HG02943 (cell line): ENCODE data around the gene G3BP2.
"Not testable (repeated sequence)": the region's sequence is repeated elsewhere in the genome, so short reads cannot be mapped to it uniquely, and the experiment has no call there.

Experiments
- ATAC-seq: cut with Tn5 transposase; IDR thresholded peaks from one replicate; pipeline ENCODE4 v1.9.1; 2021; ENCODE audit warnings: mild to moderate bottlenecking, low read depth, moderate library complexity; ENCODE audit not compliant: unreplicated experiment

The G3BP2 gene

GRCh38 chr4:75673027-75673958, at the start of gene G3BP2:
TSS of gene G3BP2 (minus strand) at chr4:75673411. CDS start at chr4:75662025, 11,386 bp downstream.
- ATAC-seq: peak; percentile 89

DNA sequence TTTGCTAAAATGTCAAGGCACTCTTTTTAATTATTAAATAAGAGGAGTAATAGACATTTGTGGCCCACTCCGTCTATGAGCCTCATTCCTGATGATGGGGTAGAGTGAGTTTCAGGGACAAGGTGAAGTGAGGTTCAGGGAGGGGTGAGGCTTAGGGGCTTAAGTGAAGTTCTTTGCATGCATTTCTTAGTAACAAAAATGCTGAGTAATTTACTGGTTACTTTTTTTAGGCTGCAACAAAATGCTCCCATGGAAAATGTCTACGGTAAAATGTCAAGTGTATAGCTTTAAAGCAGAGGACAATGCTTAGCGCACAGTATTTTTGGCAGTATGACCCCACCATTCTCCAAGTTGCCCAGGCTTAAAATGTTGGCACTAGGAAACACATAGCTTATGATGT, 49.2 kb upstream of the G3BP2 start:
- no peak for ATAC-seq

DNA sequence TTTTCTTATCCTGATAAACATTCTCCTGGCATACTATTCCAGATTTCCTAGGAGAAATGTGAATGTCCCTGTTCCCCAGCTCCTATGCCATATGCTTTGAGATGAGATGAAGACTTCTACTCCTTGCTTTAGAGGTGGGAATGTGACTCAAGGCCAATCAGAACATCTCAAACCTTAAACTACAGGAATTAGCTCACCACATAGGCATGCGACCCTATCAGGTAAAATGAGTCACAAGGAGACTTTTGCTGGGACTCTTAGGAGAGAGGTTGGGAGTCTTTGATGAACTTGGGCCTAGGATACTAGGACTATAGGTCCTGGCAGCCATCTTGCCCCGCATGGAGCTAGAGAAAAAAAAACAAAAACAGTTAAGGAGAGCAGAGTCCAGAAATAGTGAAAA, 45.3 kb upstream of the G3BP2 start:
- no peak for ATAC-seq

DNA sequence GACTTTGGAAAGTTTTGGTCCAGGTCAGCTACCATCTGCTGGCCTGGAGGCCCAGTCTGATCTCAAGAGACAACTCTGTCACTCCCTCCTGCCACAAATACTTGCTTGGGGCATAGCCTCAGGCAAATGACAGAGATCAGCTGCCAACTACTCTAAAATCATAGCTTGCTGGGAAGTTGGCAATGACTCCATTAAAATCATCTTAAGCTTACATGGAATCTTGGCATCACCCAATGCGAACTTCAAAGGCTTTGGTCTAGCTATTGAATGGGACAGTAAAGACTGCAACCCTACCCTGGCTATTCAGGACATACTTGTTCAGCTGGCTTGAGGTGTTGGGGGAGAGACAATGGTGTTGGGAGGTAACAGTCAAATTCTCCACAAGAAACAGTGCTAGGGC, 44.2 kb upstream of the G3BP2 start:
- ATAC-seq: no peak

DNA sequence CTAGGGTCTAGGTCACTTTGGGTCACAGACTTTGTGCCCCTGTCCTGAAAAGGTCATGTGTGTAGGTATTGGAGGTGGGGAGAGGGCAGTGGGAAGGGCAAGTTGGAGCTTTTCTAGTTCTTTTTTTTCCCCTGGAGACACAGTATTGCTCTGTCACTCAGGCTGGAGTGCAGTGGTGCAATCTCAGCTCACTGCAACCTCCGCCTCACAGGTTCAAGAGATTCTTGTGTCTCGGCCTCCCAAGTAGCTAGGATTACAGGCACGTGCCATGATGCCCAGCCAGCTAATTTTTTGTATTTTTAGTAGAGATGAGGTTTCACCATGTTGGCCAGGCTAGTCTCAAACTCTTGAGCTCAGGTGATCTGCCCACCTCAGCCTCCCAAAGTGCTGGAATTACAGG, 42.8 kb upstream of the G3BP2 start:
- ATAC-seq: not testable (repeated sequence)

GRCh38 chr4:75715105-75715799, 42.0 kb upstream of the G3BP2 start:
- no peak for ATAC-seq

GRCh38 chr4:75714704-75715103, 41.5 kb upstream of the G3BP2 start:
- ATAC-seq: no peak

- no peak for ATAC-seq
These were observed 40.8 kb upstream of the G3BP2 start for GRCh38 chr4:75714011-75714410.

DNA sequence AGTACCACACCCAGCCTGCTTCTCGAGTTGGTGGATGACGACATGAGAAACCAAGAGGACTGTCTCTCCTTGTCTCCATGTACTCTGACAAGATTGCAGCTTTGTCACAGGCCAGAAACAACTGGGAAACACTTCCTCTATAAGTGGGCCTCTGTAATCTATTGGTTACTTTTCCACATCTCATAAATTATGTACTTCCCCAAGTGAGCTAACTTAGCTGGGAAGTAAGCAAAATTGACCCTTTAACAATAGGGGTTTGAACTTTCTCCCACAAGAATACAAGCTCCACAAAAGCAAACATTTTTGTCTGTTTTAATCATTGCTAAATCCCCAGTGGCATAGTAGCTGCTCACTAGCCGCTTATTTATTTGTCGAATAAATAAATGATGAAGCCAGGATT, 37.0 kb upstream of the G3BP2 start:
- ATAC-seq: no peak

GRCh38 chr4:75708218-75708691, 35.0 kb upstream of the G3BP2 start:
- ATAC-seq: no peak

DNA sequence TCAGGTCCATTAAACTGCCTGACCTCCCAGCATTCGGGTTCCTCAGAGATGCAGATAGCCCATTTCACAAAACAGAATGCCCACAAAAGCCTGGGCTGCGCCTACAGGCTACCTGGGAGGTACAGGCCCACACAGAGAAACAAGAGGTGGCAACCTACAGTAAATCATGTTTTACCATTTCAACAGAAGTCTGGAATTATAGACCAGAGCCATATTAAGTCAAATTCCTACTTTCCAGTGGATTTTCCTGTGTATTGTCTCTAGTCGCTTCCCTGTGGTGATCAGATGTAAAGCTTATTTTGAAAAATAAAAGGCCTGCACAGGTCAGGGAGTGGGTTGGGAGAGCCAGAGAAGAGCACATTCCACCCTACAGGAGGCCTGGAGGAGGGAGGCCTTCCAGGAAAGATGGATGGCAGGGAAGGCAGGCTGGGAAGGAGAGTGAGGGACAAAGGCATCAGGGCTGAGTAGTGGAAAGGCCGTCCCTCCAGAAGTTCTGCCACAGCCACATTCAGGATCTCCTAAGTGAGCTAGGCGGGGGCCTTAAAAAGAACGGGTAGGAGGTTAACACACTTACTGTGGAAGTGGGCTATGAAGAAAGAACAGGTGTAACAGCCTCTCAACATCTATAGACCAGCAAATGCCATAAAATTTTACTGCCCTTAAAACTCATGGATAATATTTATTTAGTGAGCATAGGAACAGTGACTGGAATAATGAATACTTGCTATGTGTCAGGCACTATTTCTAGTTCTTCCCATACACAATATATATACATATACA, 32.2 kb upstream of the G3BP2 start:
- no peak for ATAC-seq

GRCh38 chr4:75702919-75703411, 29.8 kb upstream of the G3BP2 start:
- ATAC-seq: no peak

GRCh38 chr4:75699299-75699698, 26.1 kb upstream of the G3BP2 start:
- ATAC-seq: no peak

- ATAC-seq: peak; percentile 31
These were observed 25.7 kb upstream of the G3BP2 start for GRCh38 chr4:75698963-75699228.

GRCh38 chr4:75698162-75698962, 25.2 kb upstream of the G3BP2 start:
- peak; percentile 96 for ATAC-seq

- no peak for ATAC-seq
These were observed 23.4 kb upstream of the G3BP2 start for GRCh38 chr4:75696581-75696980.

DNA sequence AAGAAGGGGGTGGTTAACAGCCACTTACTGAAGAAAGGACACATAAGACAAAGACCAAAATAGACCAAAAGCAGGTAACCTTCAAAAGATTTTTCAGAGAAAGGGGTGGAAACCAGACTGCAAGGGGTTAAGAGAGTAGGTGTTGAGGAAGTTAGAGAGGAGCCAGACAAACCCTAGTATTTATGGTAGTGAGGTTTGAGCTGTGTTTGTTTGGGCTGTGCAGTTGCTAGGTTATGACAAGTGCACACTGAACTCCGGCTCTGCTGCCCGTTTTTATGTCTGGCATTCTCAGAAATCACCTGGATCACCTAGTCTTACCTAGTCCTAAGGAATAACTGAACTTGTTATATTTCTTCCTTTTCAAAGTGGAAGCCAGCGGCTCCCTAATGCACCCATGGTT, 22.9 kb upstream of the G3BP2 start:
- no peak for ATAC-seq

DNA sequence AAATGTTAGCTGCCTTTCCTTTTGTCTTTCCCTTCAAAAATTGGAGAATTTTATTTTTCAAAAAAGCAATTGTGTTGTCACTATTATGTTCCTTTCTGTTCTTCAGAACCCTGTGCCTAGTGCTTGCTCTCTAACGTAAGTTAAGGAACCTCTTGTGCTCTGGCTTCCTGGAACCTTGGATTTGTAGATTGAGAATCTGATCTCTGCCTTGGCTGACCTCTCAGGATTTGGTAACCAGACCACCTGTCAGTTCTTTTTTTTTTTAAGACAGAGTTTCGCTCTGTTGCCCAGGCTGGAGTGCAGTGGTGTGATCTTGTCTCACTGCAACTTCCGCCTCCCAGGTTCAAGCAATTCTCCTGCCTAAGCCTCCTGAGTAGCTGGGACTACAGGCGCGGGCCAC, 18.9 kb upstream of the G3BP2 start:
- ATAC-seq: not testable (repeated sequence)

DNA sequence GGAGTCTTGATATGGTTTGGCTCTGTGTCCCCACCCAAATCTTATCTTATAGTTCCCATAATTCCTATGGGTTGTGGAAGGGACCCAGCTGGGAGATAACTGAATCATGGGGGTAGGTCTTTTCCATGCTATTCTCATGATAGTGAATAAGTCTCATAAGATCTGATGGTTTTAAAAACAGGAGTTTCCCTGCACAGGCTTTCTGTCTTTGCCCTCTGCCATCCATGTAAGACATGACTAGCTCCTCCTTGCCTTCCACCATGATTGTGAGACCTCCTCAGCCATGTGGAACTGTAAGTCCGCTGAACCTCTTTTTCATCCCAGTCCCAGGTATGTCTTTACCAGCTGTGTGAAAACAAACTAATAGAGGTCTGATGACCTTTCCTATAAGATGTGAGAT, 13.9 kb upstream of the G3BP2 start:
- not testable (repeated sequence) for ATAC-seq

GRCh38 chr4:75686346-75686745, 13.1 kb upstream of the G3BP2 start:
- ATAC-seq: no peak
